Kidney capillary endothelial cell (primary cell): ENCODE data around the gene PTPRF.

Experiments
- DNase-seq: peaks from one replicate; pipeline ENCODE4 v3.0.0-alpha.2; 2018; ENCODE audit warnings: low spot score

PTPRF gene

GRCh38 chr1:43552813-43553212 lies 22.1 kb downstream of the PTPRF start:
- DNase-seq: no peak

GRCh38 chr1:43554444-43554992 lies 23.8 kb downstream of the PTPRF start:
- DNase-seq: no peak

- no peak for DNase-seq
Measured at GRCh38 chr1:43556782-43557181, 26.1 kb downstream of the PTPRF start.

- DNase-seq: no peak
Measured at GRCh38 chr1:43557744-43558245, 27.1 kb downstream of the PTPRF start.

GRCh38 chr1:43558346-43558841 lies 27.7 kb downstream of the PTPRF start:
- no peak for DNase-seq

- no peak for DNase-seq
Measured at GRCh38 chr1:43559714-43560113, 29.0 kb downstream of the PTPRF start.

- no peak for DNase-seq
Measured at GRCh38 chr1:43560286-43560685, 29.6 kb downstream of the PTPRF start.

- DNase-seq: no peak
Measured at GRCh38 chr1:43563876-43564539, 33.3 kb downstream of the PTPRF start.

GRCh38 chr1:43564551-43565348 lies 34.1 kb downstream of the PTPRF start:
- DNase-seq: no peak

GRCh38 chr1:43565600-43566360 lies 35.1 kb downstream of the PTPRF start:
- DNase-seq: peak; percentile 34

- DNase-seq: no peak
Measured at GRCh38 chr1:43566382-43567044, 35.8 kb downstream of the PTPRF start.

- no peak for DNase-seq
Measured at GRCh38 chr1:43569175-43569574, 38.5 kb downstream of the PTPRF start.

- no peak for DNase-seq
Measured at GRCh38 chr1:43570277-43570676, 39.6 kb downstream of the PTPRF start.

- no peak for DNase-seq
Measured at GRCh38 chr1:43570715-43571114, 40.0 kb downstream of the PTPRF start.

- DNase-seq: no peak
Measured at GRCh38 chr1:43572084-43572483, 41.4 kb downstream of the PTPRF start.

- no peak for DNase-seq
Measured at GRCh38 chr1:43572538-43572937, 41.9 kb downstream of the PTPRF start.

- DNase-seq: no peak
Measured at GRCh38 chr1:43573066-43573800, 42.5 kb downstream of the PTPRF start.

GRCh38 chr1:43576521-43576920 lies 45.8 kb downstream of the PTPRF start:
- no peak for DNase-seq

- DNase-seq: no peak
Measured at GRCh38 chr1:43577655-43578542, 47.2 kb downstream of the PTPRF start.

- DNase-seq: no peak
Measured at GRCh38 chr1:43580039-43580438, 49.4 kb downstream of the PTPRF start.
